Testis (tissue), 2 donors: ENCODE data around the gene FBXW7.

Experiments used
- POLR2A ChIP-seq: fragments of 450-650 bp; IDR thresholded peaks from one replicate; pipeline ENCODE4 v1.6.1; 2017; ENCODE audit warnings: antibody characterized with exemption, mild to moderate bottlenecking, moderate library complexity
- TF ChIP-seq, protein P1 (sequence below), 3 experiments: fragments of 450-650 bp in 2 of 3; fragments of 200-600 bp in 1 of 3; sonication (generic) in 1 of 3; IDR thresholded peaks; one replicate each; pipeline ENCODE4 v1.5.1; 2016 to 2019; ENCODE audit warnings: antibody characterized with exemption in 3 of 3, mild to moderate bottlenecking in 2 of 3, moderate library complexity in 1 of 3

DNA sequence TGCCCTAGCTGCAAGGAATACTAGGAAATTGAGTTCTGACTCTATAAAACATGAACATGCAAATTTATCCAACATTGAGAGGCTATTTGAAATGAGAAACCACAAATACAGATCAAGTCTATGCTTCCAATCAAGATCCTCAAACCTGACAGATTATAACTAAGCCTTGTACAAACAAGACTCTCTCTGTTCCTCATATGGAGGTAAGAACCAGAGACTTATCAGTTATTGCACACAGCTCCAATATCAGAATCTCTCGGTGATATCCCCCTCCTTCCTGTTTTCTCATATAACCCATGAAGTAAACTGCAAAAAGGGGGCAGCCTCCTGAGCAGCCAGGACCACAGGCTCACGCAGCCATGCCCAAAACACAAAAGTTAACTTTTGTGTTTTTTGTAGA is 36.5 kb downstream of the FBXW7 start:
- TF ChIP-seq, protein P1, sequence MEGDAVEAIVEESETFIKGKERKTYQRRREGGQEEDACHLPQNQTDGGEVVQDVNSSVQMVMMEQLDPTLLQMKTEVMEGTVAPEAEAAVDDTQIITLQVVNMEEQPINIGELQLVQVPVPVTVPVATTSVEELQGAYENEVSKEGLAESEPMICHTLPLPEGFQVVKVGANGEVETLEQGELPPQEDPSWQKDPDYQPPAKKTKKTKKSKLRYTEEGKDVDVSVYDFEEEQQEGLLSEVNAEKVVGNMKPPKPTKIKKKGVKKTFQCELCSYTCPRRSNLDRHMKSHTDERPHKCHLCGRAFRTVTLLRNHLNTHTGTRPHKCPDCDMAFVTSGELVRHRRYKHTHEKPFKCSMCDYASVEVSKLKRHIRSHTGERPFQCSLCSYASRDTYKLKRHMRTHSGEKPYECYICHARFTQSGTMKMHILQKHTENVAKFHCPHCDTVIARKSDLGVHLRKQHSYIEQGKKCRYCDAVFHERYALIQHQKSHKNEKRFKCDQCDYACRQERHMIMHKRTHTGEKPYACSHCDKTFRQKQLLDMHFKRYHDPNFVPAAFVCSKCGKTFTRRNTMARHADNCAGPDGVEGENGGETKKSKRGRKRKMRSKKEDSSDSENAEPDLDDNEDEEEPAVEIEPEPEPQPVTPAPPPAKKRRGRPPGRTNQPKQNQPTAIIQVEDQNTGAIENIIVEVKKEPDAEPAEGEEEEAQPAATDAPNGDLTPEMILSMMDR (IDR thresholded peaks at IDR 0.05), result no peak
- TF ChIP-seq POLR2A, result no peak
